HG03108 (cell line): Measurements from ENCODE around the gene CFAP46.

Experiments
- ATAC-seq: cut with Tn5 transposase; IDR thresholded peaks from one replicate; pipeline ENCODE4 v1.9.1; 2021; ENCODE audit warnings: moderate library complexity; ENCODE audit not compliant: unreplicated experiment

CFAP46 gene

DNA sequence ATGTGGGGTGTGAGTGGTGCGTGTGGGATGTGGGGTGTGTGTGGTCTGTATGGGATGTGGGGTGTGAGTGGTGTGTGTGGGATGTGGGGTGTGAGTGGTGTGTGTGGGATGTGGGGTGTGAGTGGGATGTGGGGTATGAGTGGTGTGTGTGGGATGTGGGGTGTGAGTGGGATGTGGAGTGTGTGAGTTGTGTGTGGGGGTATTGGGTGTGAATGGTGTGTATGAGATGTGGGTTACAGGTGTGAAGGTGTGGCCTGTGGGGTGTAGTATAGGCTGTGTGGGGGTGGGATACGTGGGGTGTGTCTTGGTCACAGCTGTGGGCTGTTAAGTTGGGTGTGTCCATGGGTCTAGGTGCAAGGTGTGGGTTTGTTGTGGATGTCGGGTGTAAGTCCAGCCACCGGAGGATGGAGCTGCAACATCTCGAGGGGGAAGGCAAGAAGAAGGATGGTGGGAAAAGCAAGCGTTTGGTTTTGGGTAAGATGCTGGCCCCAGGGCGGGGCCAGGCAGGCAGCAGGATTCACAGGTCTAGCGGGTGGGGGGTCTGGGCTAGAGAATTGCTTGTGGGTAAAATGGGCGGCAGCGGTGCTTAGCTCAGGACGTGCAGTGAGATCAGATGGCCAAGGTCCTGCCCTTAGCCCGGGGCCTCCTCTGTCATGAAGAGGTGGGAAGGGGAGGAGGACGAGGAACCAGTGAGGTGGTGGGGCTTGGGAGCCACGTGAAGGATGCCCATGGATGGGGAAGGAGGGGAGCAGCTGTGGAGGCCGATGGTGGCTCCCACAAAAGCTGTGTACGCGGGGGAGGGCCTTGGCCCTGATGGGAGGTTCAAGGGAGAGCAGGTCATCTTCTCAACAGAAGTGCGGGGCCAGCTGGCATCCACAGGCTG lies 60.1 kb downstream of the CFAP46 start:
- no peak for ATAC-seq

DNA sequence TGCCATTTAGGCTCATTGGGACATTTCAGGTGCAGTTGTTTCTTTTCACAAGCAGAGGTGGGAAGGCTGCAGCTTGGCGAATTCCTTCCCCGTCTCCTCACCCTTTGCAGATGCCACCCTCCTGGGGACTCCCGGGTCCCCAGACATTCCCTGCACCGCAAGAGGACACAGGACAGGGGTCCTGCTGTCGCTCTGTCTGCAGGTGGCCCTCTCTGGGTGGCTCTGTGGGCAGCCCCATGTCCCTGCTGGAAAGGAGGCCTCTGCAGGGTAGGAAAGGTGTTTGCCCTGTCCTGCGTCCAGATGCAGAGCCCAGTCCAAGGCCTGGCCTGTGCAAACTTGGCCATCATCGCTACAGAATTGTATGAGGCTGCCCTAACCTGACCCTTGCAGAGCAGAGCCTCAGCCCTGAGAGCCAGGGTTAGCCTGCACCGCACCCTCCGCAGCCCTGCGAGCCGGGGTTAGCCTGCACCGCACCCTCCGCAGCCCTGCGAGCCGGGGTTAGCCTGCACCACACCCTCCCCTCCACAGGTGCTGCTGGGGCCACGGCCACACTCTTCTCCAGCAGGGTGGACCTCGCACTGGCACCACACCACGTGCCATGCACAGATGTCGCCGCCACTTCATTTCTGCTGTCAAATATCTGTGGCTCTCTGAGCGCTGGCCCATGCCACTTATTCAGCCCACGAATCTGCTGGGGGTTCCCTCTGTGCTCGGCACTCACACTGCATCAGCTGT lies 61.0 kb downstream of the CFAP46 start:
- no peak for ATAC-seq

DNA sequence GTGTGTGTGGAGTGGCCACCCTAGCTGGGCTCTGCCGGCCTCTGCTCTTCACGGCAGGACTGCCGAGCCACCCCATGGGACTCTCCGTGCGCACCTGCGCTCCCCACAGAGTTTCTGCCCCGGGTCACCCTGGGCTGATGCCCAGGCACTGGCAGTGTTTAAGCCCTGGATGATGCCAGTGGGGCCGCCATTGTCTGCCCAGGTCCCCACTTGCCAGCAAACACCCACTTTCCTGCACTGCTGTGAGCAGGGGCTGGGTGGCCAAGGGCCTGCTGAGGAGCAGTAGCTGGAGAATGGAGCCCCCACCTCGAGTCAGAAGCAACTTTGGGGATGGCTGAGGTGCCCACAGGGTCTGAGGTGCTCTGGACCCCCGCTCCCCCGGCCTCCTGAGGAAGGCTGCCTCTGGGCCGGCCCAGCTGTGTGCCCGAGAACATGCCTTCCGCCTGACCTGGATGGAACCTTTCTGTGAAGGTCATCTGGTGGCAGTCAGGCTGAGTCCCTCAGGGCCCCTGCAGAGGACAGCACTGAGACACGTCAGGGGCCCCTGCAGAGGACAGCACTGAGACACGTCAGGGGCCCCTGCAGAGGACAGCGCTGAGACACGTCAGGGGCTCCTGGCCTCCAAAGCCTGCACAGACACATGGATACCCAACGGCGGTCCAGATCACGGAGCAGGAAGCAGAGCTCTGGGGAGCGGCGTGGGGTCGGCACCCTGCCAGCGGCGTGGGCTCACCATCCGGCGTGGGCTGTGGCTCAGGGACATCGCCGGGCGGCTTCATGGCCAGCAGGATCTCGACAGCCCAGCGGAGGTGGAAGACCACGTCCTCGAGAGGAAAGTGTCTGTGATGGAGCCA lies 62.0 kb downstream of the CFAP46 start:
- no peak for ATAC-seq

DNA sequence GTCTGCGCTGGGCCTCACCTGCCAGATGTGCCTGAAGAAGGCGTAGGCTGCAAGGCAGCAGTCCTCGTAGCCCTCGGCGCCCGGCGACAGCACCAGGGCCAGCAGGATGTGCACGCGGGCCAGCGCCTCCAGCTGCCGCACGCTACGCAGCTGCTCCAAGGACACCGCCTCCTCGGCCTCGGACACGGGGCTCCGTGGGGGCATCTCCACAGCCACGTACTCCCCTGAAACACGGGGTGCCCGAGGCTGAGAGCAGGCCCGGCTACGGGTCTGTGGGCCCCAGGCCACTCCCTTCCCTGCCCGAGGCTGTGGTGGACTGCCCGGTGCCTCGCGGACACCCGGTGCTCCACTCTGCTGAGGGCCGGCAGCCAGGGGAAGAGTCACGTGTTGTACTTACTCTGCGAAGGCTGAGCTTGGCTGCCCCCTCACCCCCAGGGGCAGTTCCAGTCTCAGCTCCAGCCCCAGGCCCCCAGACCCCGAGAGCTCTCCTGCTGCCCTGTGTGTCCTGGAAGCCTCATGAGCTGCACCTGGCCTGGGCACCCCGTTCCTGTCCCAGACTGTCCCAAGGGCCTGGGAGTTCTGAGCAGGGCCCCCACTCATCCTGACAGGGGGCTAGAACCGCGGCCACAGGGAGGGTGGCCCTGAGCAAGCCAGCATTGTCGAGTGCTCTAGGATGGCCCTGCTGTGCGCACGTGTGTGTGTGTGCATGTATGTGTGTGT lies 62.8 kb downstream of the CFAP46 start:
- ATAC-seq: no peak

DNA sequence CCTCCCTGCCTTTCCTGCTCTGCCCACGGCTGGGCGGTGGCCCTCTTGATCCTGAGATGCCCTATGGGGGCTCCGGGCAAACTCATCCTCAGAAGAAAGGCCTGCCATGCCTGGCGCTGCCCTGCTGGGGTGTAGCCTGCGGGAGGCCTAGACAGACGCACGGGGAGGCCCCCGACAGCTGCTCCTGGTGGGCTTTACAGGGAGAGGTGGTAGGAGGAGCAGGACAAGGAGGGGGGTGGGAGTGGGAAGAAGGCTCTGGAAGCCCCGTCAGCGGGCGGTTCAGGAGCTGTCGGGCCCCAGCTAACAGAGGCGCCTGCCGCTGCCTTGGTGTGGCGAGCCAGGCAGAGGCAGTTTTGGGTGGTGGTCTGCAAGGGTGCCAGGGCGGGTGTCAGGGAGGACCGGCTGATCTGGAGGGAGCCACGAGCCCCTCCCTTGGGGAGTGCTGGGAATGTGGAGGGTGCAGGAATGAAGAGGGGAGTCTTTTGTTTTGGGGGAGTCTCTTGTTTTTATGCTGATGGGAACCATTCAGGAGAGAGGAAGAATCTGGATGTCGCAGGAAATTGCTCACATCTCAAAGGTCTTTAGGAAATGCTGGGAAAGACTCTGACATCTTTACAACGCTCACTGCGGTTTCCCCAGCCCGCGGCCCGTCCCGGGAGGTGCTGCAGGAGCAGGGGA lies 63.5 kb downstream of the CFAP46 start:
- no peak for ATAC-seq

DNA sequence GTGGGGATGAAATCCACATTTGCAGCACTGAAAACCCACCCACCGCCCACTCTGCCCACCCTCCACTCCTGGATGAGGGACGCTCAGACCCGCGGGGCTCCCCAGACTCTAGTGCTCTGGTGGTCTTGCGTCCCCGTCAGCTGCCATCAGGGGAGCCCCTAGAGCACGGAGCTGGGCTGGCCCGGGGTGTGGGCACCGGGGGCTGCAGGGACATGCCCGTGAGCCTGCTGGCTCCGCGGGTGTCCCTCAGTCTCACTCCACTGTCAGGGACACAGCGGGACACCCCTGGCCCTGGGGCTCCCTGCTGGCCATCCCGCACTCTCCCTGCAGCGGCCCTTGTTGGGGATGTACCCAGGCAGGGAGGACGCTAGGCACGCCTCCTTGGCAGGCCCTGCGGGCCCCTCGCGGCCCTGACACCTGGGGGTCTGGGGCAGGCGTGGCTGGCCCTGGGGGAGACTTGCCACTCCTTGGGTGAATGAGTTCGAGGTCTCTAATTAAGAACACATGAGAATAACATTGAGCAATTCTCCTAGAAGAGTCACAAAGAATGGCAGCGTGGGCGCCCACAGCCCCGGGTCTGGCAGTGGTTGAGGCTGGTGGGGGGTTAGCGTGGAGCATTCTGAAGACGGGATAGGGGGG lies 64.2 kb downstream of the CFAP46 start:
- no peak for ATAC-seq

DNA sequence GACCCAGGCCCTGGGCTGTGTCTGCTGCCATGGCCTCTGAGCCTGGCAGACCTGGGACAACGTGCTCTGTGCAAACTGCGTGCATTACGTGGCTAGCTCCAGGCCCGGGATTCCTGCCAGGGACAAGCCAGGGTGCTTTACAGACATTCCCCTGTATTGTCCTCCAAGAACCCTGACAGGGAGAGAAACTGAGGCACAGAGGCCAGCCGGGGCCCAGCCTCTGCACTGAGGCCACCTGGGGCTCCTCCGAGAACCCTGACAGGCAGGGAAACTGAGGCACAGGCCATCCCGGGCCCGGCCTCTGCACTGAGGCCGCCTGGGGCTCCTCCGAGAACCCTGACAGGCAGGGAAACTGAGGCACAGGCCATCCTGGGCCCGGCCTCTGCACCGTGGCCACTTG lies 64.9 kb downstream of the CFAP46 start:
- ATAC-seq: no peak

DNA sequence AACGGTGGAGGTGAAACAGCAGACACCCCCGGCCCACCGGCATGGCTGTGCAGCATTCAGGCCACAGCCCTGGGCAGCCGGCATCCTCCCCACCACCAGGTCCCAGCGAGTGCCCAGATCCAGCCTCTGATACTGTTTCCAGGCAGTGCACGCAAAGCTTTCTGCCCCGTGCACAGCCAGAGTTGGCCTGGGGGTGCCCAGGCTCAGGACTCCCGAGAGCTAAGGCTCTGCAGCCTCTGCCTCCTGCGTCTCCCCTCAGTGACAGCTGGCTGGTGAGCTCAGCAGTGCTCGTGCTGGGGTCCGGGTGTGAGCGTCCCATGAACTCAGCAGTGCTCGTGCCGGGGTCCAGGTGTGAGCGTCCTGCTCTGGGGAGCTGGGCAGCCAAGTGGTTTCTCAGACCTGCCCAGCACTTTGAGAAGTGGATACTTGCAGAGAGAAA lies 65.4 kb downstream of the CFAP46 start:
- no peak for ATAC-seq

DNA sequence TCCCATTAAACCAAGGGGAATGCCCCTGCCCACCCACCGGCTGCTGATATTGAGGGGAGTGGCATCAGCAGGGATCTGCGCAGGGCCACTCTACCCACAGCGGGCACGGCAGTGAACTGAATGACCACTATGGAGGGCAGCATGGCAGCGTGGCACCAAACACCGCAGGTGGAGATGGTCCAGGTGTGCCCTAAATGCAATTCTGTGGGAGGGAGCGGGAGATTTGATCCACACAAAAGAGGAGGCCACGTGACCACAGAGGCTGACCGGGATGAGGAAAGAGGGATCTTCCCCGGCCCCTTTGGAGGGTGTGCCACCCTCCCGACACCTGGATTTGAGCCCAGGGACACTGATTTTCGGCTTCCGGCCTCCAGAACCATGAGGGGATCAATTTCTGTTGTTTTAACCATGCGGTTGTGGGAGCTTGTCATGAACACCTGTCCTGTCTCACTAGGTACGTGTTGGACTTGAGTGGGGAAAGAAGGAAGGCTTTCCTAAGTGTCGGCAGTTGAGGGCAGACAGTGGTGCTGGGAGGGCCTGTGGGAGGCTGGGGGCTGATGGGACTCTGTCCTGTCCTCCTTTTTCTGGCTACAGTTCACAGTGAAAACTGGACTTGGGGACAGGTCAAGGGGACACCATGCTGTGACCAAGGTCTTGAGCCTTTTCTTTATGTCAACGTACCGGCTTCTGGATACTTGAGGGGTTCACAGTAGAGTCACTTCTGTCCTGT lies 66.1 kb downstream of the CFAP46 start:
- ATAC-seq: no peak

DNA sequence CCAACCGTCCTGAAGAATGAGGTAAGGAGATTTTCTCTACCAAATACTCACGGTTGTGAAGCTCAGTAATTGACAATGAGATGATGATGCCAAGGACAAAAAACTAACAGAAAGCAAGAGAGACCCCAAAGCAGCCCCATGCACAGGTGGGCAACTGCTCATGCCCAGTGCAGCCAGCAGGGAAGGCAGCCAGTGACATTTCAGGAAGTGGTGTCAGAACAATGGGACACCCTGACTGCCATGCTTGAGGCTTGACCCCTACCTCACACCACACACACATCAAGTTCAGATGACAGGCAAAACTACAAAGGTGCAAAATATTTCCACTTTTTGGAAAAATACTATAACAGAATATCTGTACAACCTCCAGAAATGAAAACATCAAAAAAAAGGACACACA lies 66.9 kb downstream of the CFAP46 start:
- ATAC-seq: no peak

DNA sequence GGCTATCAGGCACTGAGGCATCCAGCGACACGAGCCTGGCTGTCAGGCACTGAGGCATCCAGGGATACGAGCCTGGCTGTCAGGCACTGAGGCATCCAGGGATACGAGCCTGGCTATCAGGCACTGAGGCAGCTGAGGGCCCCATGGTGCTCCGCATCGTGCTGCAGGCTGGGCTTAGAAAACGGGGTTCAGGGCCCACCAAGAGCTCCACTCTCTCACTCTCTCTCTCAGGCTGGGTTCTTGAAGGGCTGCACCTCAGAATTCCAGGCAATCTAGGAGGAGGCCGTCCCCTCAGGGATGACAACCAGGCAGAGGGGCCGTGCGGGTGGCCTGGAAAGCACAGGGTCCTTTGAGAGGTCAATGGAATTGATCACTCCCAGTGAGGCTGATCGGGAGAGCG lies 69.0 kb downstream of the CFAP46 start:
- no peak for ATAC-seq

DNA sequence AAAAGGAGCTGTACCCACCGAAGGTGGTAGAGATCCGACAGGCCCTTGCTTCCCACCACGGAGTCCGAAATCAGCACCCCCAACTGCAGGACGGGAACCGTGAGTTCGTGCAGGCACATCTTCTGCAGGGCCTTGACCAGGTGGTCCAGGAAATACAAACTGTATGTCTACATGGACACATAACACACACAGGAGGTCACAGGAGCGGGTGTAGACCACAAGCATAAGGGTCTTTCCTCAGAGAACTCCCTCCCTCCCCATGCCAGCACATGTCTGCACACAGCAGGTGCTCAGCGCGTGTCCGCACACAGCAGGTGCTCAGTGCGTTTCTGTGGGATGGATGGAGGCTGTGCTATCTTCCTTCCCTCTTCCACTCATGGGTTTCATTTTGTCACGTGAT lies 69.7 kb downstream of the CFAP46 start:
- no peak for ATAC-seq

DNA sequence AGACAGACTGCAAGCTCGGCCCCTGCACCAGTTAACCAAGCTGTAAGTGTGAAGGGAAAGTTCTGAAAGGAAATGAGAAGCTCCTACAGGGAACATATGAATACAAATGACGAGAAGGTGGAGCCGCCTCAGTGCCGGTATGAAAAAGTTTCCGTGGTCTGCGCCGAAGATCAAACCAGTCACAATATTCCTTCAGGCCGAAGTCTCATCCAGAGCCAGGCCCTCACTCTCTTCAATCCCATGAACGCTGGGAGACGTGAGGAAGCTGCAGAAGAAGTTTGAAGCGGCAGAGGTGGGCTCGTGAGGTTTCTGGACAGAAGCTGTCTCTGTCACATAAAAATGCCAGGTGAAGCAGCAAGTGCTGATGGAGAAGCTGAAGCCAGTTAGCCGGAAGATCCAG lies 71.9 kb downstream of the CFAP46 start:
- ATAC-seq: no peak

DNA sequence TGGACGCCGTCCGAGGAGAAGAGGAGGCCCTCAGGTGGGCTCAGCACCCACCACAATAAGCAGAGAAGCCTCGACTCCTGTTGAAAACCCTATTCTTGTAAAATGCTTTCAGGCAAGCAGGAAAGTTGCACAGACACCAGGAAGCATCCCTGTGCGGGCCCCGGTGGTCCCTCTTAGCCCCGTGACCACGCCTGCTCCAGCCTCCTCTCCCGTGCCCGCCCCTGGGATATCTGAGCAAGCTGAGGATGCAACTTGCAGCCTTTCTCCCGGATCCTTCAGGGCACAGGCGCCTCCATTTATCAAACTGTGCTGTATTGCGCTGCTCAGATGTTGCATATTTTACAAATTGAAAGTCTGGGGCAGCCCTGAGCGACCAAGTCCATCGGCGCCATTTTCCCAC lies 72.7 kb downstream of the CFAP46 start:
- no peak for ATAC-seq

DNA sequence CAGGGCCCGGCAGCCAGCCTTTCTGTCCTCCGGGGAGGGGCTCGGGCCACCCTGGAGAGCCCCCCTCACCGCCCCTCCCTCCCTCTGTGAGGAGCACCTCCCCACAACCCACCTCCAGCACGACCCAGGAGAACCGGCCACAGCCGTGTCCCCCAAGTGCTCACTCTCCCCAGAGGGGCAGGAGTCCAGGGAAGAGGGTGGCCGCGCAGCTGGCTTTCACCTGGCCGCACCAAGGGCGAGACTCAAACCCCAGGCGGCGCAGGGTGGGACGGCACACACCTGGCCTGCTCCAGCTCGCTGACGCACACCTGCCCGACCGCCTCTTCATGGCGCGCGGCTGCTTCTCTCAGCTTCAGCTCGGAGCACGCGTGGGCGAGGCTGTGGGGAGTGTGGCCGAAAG lies 73.4 kb downstream of the CFAP46 start:
- ATAC-seq: no peak

DNA sequence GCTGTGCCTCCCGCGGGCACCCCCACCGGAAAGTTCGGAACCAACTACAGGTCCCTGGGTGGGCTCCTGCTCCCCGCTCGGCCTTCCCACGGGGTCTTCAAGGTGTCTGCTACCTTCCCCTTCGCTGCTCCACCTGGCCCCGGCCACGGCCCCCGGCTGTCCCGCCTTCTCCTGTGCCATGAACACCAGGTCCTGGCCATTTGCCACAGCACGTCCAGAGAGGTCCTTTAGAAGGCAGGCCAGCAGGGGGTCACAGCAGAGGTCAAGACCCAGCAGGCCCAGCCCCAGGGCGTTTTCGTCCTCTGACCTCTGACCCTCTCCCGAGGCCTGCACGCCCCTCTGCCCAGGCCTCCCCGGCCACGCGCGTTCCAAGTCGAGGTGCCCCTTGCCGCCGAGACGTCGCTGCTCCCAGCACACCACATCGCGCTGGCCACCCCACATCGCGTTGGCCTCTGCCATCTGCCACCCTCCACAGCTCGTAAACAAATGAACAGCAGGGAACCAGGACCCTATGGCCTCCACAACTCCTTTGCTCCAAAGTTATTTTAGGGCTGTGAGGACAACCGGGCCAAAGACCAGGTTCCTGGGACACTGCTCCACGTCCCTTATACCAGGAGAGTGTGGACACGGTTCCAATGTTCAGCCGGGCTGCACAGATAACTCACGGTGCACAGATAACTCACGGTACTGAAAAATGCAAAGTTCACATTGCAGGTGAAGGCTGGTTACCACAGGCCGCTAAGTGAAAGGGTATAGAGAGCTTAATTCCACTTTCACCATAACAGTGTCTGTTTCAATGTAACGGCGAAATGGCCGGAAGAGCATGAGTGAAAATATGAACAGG lies 74.3 kb downstream of the CFAP46 start:
- ATAC-seq: no peak

DNA sequence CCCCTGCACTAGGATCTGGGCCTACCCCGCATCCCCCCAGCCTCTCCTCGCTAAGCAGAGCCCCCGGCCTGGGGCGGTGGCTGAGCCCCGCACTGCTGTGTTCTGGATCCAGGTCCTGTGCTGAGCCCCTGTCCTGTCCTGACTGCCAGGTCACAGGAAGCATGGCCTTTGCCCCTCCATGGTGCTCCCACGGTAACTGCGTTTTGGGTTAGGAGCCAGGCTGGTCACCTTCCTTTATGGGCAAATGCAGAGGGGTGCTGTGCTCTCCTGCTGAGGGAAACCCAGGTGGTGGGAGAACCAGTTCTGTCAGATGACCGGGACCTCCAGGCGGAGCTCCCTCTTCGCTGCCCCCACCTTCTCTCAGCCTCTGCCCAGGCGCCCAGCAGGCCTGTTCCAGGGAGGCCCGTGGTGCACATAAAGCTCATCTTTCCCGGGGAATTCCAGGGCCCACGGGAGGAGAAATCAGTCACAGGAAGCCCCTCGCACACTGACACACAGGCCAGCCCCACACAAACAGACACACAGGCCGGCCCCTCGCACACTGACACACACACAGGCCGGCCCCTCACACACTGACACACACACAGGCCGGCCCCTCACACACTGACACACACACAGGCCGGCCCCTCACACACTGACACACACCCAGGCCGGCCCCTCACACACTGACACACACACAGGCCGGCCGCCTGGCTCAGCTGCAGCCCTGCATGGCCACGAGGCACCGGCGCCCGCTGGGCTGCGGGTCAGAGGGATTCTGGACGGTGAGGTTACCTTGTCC lies 75.6 kb downstream of the CFAP46 start:
- ATAC-seq: no peak
